ENCODE measurements around the gene C18orf32.
"Not testable (repeated sequence)": the region's sequence is repeated elsewhere in the genome, so short reads cannot be mapped to it uniquely, and the experiment has no call there.

Gene C18orf32

GRCh38 chr18:49486953-49487710 lies at the start of gene C18orf32:
TSS of gene C18orf32 (minus strand) at chr18:49487234. CDS start at chr18:49483748, 3,486 bp downstream.
- no peaks in the 10 kb centered on the region for H3K9me3 Mint-ChIP-seq
- H3K4me3 Mint-ChIP-seq: peak within 1 kb of the TSS; percentile 98
- H3K4me1 Mint-ChIP-seq (ENCODE audit: low read depth): peaks cover 40% of the 10 kb centered on the region
- H3K27ac Mint-ChIP-seq: peak within 1 kb of the TSS; percentile 98
- peak; percentile 93 for DNase-seq (ENCODE audit: low spot score)
- peaks cover 61% of the 10 kb centered on the region for H3K36me3 Mint-ChIP-seq (ENCODE audit: low read depth)
- H3K27me3 Mint-ChIP-seq (ENCODE audit: low read depth): no peaks in the 10 kb centered on the region

GRCh38 chr18:49534846-49535601 lies 48.0 kb upstream of the C18orf32 start:
- Mint-ChIP-seq H3K9me3 (peaks cover 3% of the 10 kb centered on the region), H3K27ac (no peak overlapping the region), H3K27me3 (ENCODE audit: low read depth) (peaks cover 12% of the 10 kb centered on the region), H3K36me3 (ENCODE audit: low read depth) (no peaks in the 10 kb centered on the region), H3K4me1 (ENCODE audit: low read depth) (no peaks in the 10 kb centered on the region), H3K4me3 (no peak overlapping the region)
- DNase-seq (ENCODE audit: low spot score): no peak

- Mint-ChIP-seq H3K27ac (no peak overlapping the region), H3K36me3 (ENCODE audit: low read depth) (no peaks in the 10 kb centered on the region), H3K27me3 (ENCODE audit: low read depth) (peaks cover 12% of the 10 kb centered on the region), H3K4me1 (ENCODE audit: low read depth) (no peaks in the 10 kb centered on the region), H3K9me3 (peaks cover 3% of the 10 kb centered on the region), H3K4me3 (no peak overlapping the region)
- DNase-seq (ENCODE audit: low spot score): no peak
Measured at GRCh38 chr18:49531678-49532153, 44.7 kb upstream of the C18orf32 start.

DNA sequence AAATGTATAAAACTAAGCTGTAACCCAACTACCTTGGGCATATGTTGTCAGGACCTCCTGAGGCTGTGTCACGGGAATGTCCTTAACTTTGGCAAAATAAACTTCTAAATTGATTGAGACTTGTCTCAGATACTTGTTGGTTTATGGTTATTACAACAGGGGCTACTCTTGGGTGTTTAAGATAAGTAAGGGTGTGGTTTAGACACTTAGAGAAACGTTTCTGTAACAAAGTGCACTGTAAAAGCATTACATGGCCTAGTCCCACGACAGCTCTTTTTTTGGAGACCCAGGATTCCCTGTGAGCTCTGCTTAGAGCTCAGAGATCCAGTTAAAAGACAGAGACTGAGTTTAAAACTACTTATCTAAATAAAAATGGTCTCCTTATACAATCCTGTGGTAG lies 42.6 kb upstream of the C18orf32 start:
- no peak for DNase-seq (ENCODE audit: low spot score)
- Mint-ChIP-seq H3K36me3 (ENCODE audit: low read depth) (no peaks in the 10 kb centered on the region), H3K4me1 (ENCODE audit: low read depth) (no peaks in the 10 kb centered on the region), H3K4me3 (no peak overlapping the region), H3K27ac (no peak overlapping the region), H3K27me3 (ENCODE audit: low read depth) (peaks cover 3% of the 10 kb centered on the region), H3K9me3 (peaks cover 1% of the 10 kb centered on the region)

- Mint-ChIP-seq H3K4me3 (no peak overlapping the region), H3K27ac (no peak overlapping the region), H3K4me1 (ENCODE audit: low read depth) (no peaks in the 10 kb centered on the region), H3K36me3 (ENCODE audit: low read depth) (no peaks in the 10 kb centered on the region), H3K9me3 (no peaks in the 10 kb centered on the region), H3K27me3 (ENCODE audit: low read depth) (peaks cover 3% of the 10 kb centered on the region)
- no peak for DNase-seq (ENCODE audit: low spot score)
Measured at GRCh38 chr18:49527631-49528327, 40.7 kb upstream of the C18orf32 start.

- H3K27me3 Mint-ChIP-seq (ENCODE audit: low read depth): peaks cover 3% of the 10 kb centered on the region
- H3K36me3 Mint-ChIP-seq (ENCODE audit: low read depth): no peaks in the 10 kb centered on the region
- no peak overlapping the region for H3K27ac Mint-ChIP-seq
- no peak overlapping the region for H3K4me3 Mint-ChIP-seq
- no peak for DNase-seq (ENCODE audit: low spot score)
- H3K4me1 Mint-ChIP-seq (ENCODE audit: low read depth): no peaks in the 10 kb centered on the region
- H3K9me3 Mint-ChIP-seq: no peaks in the 10 kb centered on the region
Measured at GRCh38 chr18:49525981-49526380, 38.9 kb upstream of the C18orf32 start.

DNA sequence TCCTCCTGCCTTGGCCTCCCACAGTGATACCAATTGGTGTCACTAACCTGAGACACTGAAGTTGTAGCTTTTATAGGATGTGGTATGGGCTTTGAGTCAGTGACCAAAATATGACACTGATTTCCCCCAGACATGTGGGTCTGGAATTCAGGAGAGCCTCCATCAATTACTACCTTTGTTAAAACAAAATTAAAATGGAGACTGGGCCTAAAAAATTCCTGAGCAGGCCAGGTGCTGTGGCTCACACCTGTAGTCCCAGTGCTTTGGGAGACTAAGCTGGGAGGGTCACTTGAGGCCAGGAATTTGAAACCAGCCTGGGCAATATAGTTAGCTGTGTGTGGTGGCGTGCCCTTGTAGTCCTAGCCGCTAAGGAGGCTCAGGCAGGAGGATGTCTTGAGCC lies 37.9 kb upstream of the C18orf32 start:
- Mint-ChIP-seq H3K4me3 (no peak overlapping the region), H3K27me3 (ENCODE audit: low read depth) (peaks cover 2% of the 10 kb centered on the region), H3K4me1 (ENCODE audit: low read depth) (no peaks in the 10 kb centered on the region), H3K27ac (no peak overlapping the region), H3K36me3 (ENCODE audit: low read depth) (no peaks in the 10 kb centered on the region), H3K9me3 (no peaks in the 10 kb centered on the region)
- no peak for DNase-seq (ENCODE audit: low spot score)

DNA sequence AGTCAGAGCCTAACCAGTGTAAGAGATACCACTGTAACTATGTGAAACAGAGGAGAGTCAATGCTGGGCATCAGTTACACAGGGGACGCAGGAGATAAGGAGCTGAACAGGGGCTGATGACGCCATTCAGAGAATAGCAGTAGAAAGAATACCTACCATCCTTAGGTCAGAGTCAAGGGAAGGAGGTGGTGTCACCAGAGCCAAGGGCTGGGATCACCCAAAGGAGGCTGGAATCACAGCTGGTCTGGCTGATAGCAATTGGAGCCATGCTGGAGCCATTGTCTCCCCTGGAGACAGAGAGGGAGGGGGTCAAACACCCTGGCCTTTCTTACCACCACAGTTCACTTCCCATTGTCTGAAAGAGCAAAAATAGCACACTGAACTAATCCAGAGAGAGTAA lies 37.3 kb upstream of the C18orf32 start:
- Mint-ChIP-seq H3K4me3 (no peak overlapping the region), H3K27me3 (ENCODE audit: low read depth) (peaks cover 2% of the 10 kb centered on the region), H3K4me1 (ENCODE audit: low read depth) (no peaks in the 10 kb centered on the region), H3K36me3 (ENCODE audit: low read depth) (no peaks in the 10 kb centered on the region), H3K9me3 (no peaks in the 10 kb centered on the region), H3K27ac (no peak overlapping the region)
- no peak for DNase-seq (ENCODE audit: low spot score)

GRCh38 chr18:49523580-49524093 lies 36.6 kb upstream of the C18orf32 start:
- DNase-seq (ENCODE audit: low spot score); H3K27me3 Mint-ChIP-seq (ENCODE audit: low read depth); H3K36me3 Mint-ChIP-seq (ENCODE audit: low read depth); H3K9me3 Mint-ChIP-seq; H3K4me1 Mint-ChIP-seq (ENCODE audit: low read depth); H3K4me3 Mint-ChIP-seq; H3K27ac Mint-ChIP-seq: not testable (repeated sequence)

DNA sequence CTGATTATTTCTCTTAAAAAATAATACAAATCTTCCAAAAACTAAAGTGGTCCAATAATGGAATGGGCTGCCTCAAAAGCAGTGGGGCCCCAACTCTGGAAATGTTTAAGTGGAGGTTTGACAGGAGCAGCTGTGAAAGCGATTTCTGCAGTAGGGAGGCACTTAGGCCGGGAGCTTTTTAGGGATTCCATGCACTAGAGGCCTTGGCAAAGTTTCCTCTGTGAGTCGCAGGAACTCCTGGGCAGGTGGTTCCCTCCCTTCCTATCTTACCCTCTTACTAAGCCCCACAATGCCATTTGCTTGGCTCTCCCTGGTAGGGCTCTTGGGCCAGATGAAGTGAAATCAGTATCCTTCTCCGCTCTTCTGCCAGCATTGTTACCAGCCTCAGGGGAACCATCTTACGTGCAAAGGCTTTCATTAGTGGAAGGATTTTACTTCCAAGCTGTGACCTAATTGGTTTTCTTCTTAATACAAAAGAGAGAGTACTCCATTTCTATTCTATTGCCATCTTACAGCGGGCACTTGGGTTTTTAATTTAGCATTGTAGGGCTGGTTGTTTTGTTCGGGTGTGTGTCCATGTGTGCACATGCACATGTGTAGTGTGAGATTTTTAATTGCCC lies 34.3 kb upstream of the C18orf32 start:
- DNase-seq (ENCODE audit: low spot score): no peak
- Mint-ChIP-seq H3K4me3 (no peak overlapping the region), H3K4me1 (ENCODE audit: low read depth) (no peaks in the 10 kb centered on the region), H3K27me3 (ENCODE audit: low read depth) (peaks cover 7% of the 10 kb centered on the region), H3K27ac (no peak overlapping the region), H3K9me3 (no peaks in the 10 kb centered on the region), H3K36me3 (ENCODE audit: low read depth) (no peaks in the 10 kb centered on the region)

DNA sequence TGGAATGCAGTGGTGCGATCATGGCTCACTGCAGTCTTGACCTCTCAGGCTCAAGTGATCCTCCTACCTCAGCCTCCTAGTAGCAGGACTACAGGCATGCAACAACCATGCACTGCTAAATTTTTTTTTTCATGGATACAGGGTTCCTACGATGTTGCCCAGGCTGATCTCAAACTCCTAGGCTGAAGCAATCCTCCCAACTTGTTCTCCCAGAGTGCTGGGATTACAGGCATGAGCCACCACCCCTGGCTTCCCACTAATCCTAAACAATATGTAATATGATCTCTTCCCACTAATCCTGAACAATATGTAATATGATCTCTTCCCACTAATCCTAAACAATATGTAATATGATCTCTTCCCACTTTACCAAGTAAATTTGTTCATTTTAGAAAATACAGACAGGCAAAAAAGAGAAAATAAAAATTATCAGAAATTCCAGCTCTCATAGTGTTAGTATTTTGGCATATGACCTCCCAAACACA lies 33.7 kb upstream of the C18orf32 start:
- no peaks in the 10 kb centered on the region for H3K9me3 Mint-ChIP-seq
- no peak for DNase-seq (ENCODE audit: low spot score)
- H3K4me3 Mint-ChIP-seq: no peak overlapping the region
- no peaks in the 10 kb centered on the region for H3K4me1 Mint-ChIP-seq (ENCODE audit: low read depth)
- H3K27me3 Mint-ChIP-seq (ENCODE audit: low read depth): peaks cover 9% of the 10 kb centered on the region
- H3K36me3 Mint-ChIP-seq (ENCODE audit: low read depth): no peaks in the 10 kb centered on the region
- H3K27ac Mint-ChIP-seq: no peak overlapping the region

DNA sequence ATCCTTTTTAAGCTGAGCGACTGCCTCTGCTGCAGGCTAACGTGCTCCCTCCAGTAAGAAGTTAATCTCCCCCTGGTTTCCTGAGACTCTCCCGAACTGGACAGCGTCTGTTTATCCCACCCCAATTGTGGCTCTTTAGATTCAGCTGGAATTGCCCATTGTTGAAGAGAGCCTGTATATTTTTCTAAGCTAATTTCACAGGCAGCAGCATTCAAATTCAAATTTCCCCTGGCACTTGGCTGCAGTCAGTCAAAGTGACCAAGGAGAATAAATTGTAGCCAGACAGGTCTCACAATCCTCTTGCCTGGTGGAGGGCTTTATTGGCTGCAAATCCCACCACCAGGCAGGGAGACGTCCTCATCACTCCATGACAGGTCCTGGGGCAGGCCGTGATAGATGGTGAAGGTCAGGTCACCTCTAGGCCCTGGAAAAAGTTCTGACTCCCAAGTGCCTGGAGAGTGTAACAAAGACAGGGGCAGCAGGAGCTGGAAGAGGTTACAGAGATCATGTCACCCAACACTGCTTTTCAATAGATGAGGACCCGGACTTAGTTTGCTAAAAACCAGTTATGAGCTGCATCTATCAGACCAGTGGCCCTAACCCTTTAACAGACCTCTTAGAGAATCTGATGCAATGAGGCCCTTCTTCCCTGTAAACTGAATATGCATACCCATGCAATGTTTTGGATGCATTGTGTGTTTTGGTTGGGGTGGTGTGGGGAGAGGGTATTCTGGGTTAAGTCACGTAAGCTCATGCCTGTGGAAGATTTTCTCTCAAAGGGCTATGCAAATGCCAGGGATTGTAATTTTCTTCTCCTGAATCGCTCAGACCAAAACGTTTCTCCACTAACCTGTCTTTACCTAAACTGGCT lies 32.3 kb upstream of the C18orf32 start:
- peaks cover 9% of the 10 kb centered on the region for H3K27me3 Mint-ChIP-seq (ENCODE audit: low read depth)
- no peaks in the 10 kb centered on the region for H3K9me3 Mint-ChIP-seq
- H3K36me3 Mint-ChIP-seq (ENCODE audit: low read depth): no peaks in the 10 kb centered on the region
- H3K27ac Mint-ChIP-seq: peak overlapping the region; percentile 24
- no peaks in the 10 kb centered on the region for H3K4me1 Mint-ChIP-seq (ENCODE audit: low read depth)
- H3K4me3 Mint-ChIP-seq: no peak overlapping the region
- DNase-seq (ENCODE audit: low spot score): no peak

DNA sequence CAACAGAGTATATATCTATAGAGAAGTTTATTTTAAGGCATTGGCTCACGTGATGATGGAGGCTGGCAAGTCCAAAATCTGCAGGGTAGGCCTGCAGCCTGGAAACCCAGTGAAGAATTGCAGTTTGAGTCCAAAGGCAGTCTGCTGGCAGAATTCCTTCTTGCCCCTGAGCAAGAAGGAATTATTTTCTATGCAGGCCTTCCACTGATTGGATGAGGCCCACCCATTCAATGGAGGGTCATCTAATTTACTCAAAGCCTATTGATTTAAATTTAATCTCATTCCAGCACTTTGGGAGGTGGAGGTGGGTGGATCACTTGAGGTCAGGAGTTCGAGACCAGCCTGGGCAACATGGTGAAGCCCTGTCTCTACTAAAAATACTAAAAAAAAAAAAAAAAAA lies 30.4 kb upstream of the C18orf32 start:
- no peak for DNase-seq (ENCODE audit: low spot score)
- no peak overlapping the region for H3K4me3 Mint-ChIP-seq
- H3K36me3 Mint-ChIP-seq (ENCODE audit: low read depth): no peaks in the 10 kb centered on the region
- peaks cover 9% of the 10 kb centered on the region for H3K27me3 Mint-ChIP-seq (ENCODE audit: low read depth)
- no peaks in the 10 kb centered on the region for H3K9me3 Mint-ChIP-seq
- no peak overlapping the region for H3K27ac Mint-ChIP-seq
- H3K4me1 Mint-ChIP-seq (ENCODE audit: low read depth): no peaks in the 10 kb centered on the region

Data from T-helper 2 cell treated with Interferon-gamma antibody and Interleukin-4, amounts not matched to agents 5 μg/mL and 100 μg/mL, for 36 hours (primary cell).